Adrenal gland (tissue), 12 donors: ENCODE results near the gene ERC2. TPM values are rescaled to one million over a fixed set of nuclear protein-coding genes. Genes with fewer than 3 reads are reported as not detected.

Experiments used
- DNase-seq, 7 donors: peaks; one replicate each; pipeline ENCODE4 v3.0.0-alpha.2; 2019 to 2020
- H3K27ac ChIP-seq, 5 donors: fragments of 200-600 bp; sonication (generic) in 4 of 5; 1 replicate in 3 of 5; 2 replicates in 2 of 5; pipeline versions ENCODE4 v1.5.1 to v1.8.0; 2016 to 2020; ENCODE audit warnings: mild to moderate bottlenecking in 1 of 5
- H3K27me3 ChIP-seq: fragments of 200-600 bp; 2 replicates; pipeline ENCODE4 v1.8.0; 2021
- H3K36me3 ChIP-seq, 2 donors: fragments of 200-600 bp; replicated peaks in 1 of 2; 1 replicate in 1 of 2; 2 replicates in 1 of 2; pipeline versions ENCODE4 v1.5.1 to v1.8.0; 2018 to 2022
- H3K4me1 ChIP-seq, 2 donors: fragments of 200-600 bp; replicated peaks in 1 of 2; 1 replicate in 1 of 2; 2 replicates in 1 of 2; pipeline versions ENCODE4 v1.5.1 to v1.8.0; 2018 to 2021
- H3K4me3 ChIP-seq, 4 donors: fragments of 200-600 bp; sonication (generic) in 3 of 4; one replicate each; pipeline ENCODE4 v1.5.1; 2016 to 2018
- H3K9me3 ChIP-seq, 3 donors: fragments of 200-600 bp; sonication (generic) in 1 of 3; replicated peaks in 1 of 3; 1 replicate in 2 of 3; 2 replicates in 1 of 3; pipeline versions ENCODE4 v1.5.1 to v1.8.0; 2016 to 2021
- CTCF ChIP-seq, 6 experiments: fragments of 450-650 bp in 4 of 6; fragments of 200-600 bp in 2 of 6; sonication (generic) in 1 of 6; IDR thresholded peaks; 1 replicate in 5 of 6; 2 replicates in 1 of 6; pipeline versions ENCODE4 v1.5.1 to v1.8.0; 2016 to 2021; ENCODE audit warnings: antibody characterized with exemption in 6 of 6, mild to moderate bottlenecking in 2 of 6, moderate library complexity in 1 of 6
- POLR2A ChIP-seq, 2 donors: fragments of 450-650 bp; IDR thresholded peaks; one replicate each; pipeline ENCODE4 v1.6.1; 2017; ENCODE audit warnings: antibody characterized with exemption in 2 of 2, mild to moderate bottlenecking in 2 of 2, moderate library complexity in 1 of 2
- WGBS, 4 donors: extraction: QIAGEN DNeasy Blood & Tissue Kit in 2 of 4; methylation state at CpG; one replicate each; pipeline versions ENCODE4 v1.1.5 to v1.1.7; 2013 to 2017; 5-methylcytosine and 5-hydroxymethylcytosine counted together
- intact Hi-C, 2 donors: fragments of 100-400 bp; cut with DNase I; formaldehyde crosslinking; loops; one replicate each; pipeline versions ENCODE4 v1.14.1 to v1.15.0; 2022 to 2023
- polyA plus RNA-seq, 3 donors: library from polyadenylated mRNA; stranded (reverse); fragments of 200-250 nt in 2 of 3; fragments of 350-450 nt in 1 of 3; fragmentation: Illumina TruSeq in 1 of 3; extraction: RNeasy Lipid Tissue Mini Kit (QIAGEN cat#74804) in 1 of 3; gene quantifications; one replicate each; pipeline ENCODE4 v1.2.3, GENCODE V29; 2013 to 2014
- total RNA-seq, 9 donors: library from RNA; depleted of rRNA in 4 of 9; stranded (reverse); fragments of >200 nt in 4 of 9; fragments of 120-200 nt in 1 of 9; fragmentation: NEBNext Ultra II Directional in 1 of 9; extraction: Animal tissue kit (Norgen Biotek cat#: 25700) in 1 of 9; gene quantifications; one replicate each; pipeline versions ENCODE4 v1.1.0 to v1.2.4, GENCODE V29; 2013 to 2023
- donor health status: healthy with polysubstance abuse.
- donor health status: Bipolar disorder and iron deficiency.
- donor health status: DM: yes; HTN: yes; CAD: no.
- donor health status: DM: no; HTN: no; CAD: no.
- donor health status: DM: no; HTN: no; CAD: no.
- donor health status: DM: yes; HTN: yes; CAD: no.

The ERC2 gene
- total and polyA plus RNA-seq, 12 donors: 0.47 to 5.8 (median 1.5) TPM

GRCh38 chr3:55626279-55626665 lies 842.0 kb downstream of the ERC2 start:
- Histone ChIP-seq H3K27me3 (no peaks in the 10 kb centered on the region), H3K27ac (peak overlapping the region in 1 of 5 donors; percentile 32), H3K9me3 (no peaks in the 10 kb centered on the region), H3K4me3 (no peak overlapping the region), H3K36me3 (no peaks in the 10 kb centered on the region), H3K4me1 (no peaks in the 10 kb centered on the region)
- TF ChIP-seq CTCF (IDR thresholded peaks at IDR 0.05): no peak
- no peak for TF ChIP-seq POLR2A (IDR thresholded peaks at IDR 0.05)
- WGBS, 4 donors: 64 to 88% (median 72%) methylated on average over 2 of the region's 2 CpGs
- intact Hi-C loops: no loop called here
- no peak for DNase-seq

- intact Hi-C loops: no loop called here
- no peaks in the 10 kb centered on the region for H3K27me3 ChIP-seq
- no peaks in the 10 kb centered on the region for H3K4me1 ChIP-seq
- no peaks in the 10 kb centered on the region for H3K36me3 ChIP-seq
- no peaks in the 10 kb centered on the region for H3K9me3 ChIP-seq
- TF ChIP-seq CTCF (IDR thresholded peaks at IDR 0.05): no peak
- no peak for TF ChIP-seq POLR2A (IDR thresholded peaks at IDR 0.05)
- no peak overlapping the region for H3K4me3 ChIP-seq
- 72 to 81% (median 76%) methylated on average over 7 of the region's 7 CpGs for WGBS, 4 donors
- no peak overlapping the region for H3K27ac ChIP-seq
- DNase-seq: peak; percentile 16 to 61 (median 28)
These were observed 844.0 kb downstream of the ERC2 start for GRCh38 chr3:55624238-55624637.

GRCh38 chr3:55623786-55624185 lies 844.5 kb downstream of the ERC2 start:
- H3K27me3 ChIP-seq: no peaks in the 10 kb centered on the region
- no peaks in the 10 kb centered on the region for H3K36me3 ChIP-seq
- no peak for DNase-seq
- no peak for TF ChIP-seq CTCF (IDR thresholded peaks at IDR 0.05)
- no peak for TF ChIP-seq POLR2A (IDR thresholded peaks at IDR 0.05)
- H3K4me3 ChIP-seq: no peak overlapping the region
- WGBS, 4 donors: 62 to 82% (median 77%) methylated on average over 2 of the region's 2 CpGs
- intact Hi-C loops: no loop called here
- H3K4me1 ChIP-seq: no peaks in the 10 kb centered on the region
- no peaks in the 10 kb centered on the region for H3K9me3 ChIP-seq
- no peak overlapping the region for H3K27ac ChIP-seq

GRCh38 chr3:55622733-55623132 lies 845.5 kb downstream of the ERC2 start:
- TF ChIP-seq POLR2A (IDR thresholded peaks at IDR 0.05) (no peak), CTCF (IDR thresholded peaks at IDR 0.05) (no peak)
- DNase-seq: no peak
- WGBS, 4 donors: 63 to 85% (median 80%) methylated on average over 3 of the region's 3 CpGs
- H3K9me3 ChIP-seq: no peaks in the 10 kb centered on the region
- intact Hi-C loops: no loop called here
- H3K4me1 ChIP-seq: no peaks in the 10 kb centered on the region
- H3K36me3 ChIP-seq: no peaks in the 10 kb centered on the region
- no peaks in the 10 kb centered on the region for H3K27me3 ChIP-seq
- H3K4me3 ChIP-seq: no peak overlapping the region
- H3K27ac ChIP-seq: no peak overlapping the region
